NCI-H1105 treated with DMSO at 0.1 percent for 48 hours (cell line): ENCODE data around the gene APOC4.
"Not testable (repeated sequence)": the region's sequence is repeated elsewhere in the genome, so short reads cannot be mapped to it uniquely, and the experiment has no call there.

Experiments
- DNase-seq: peaks from one replicate; lab custom pipeline; 2025; lab: John Stamatoyannopoulos, UW

APOC4 gene

DNA sequence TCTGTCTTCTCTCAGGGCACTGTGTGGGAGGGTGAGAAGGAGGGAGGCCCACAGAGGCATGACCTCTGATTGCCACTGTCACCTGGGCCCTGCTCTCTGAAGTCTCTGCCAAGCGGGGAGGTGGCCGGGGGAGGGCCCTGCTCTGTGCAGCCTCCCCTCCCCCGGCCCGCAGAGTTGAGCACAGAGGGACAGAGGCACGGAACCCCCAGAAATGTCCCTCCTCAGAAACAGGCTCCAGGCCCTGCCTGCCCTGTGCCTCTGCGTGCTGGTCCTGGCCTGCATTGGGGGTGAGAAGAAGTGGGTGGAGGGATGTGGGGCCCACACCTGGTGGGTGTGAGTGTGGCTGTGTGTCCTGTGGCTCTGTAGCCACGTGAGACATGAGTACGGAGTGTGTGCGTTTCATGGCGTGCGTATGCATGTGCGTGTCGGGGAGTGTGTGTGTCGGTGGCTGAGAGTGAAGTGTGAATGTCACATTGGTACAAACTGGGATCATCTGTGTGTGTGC, at the start of gene APOC4:
APOC4 (plus strand) TSS at position 171 of the 505 bp plus-strand sequence; CDS start at position 212, 41 bp downstream.
- no peak for DNase-seq

- DNase-seq = no peak
Measured at GRCh38 chr19:44892932-44893331, 49.1 kb upstream of the APOC4 start.

GRCh38 chr19:44893332-44894051, 48.5 kb upstream of the APOC4 start:
- DNase-seq = no peak

DNA sequence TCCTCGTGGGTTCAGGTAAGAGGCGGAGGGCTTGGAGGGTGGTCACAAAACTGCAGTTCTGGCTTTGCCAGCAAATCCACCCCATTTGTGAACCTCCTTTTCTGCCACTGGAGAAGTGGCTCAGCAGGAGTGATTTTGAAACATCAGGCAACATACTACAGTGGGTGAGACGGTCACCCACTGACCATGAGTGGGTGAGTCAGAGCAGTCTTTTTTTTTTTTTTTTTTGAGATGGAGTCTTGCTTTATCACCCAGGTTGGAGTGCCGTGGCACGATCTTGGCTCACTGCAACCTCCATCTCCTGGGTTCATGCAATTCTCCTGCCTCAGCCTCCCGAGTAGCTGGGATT, 48.0 kb upstream of the APOC4 start:
- no peak for DNase-seq

DNA sequence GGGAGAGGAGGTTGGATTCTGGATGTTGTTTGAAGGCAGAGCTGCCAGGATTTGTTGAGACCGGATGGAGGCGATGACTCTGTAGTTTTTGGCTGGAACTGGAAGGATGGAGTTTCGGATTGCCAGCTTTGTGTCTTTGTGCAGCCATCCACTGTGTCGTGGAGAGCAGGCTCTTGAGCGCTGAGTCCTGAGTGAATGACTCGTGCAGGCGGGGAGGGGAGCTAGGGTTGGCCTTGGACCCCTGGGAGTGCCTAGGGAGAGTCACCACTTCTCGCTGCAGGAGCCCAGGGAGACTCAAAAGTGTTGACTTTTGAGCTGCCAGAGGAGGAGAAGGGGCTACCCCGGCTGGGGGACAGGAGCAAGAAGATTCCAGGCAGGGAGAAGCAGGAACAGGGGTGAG, 47.1 kb upstream of the APOC4 start:
- DNase-seq = no peak

DNA sequence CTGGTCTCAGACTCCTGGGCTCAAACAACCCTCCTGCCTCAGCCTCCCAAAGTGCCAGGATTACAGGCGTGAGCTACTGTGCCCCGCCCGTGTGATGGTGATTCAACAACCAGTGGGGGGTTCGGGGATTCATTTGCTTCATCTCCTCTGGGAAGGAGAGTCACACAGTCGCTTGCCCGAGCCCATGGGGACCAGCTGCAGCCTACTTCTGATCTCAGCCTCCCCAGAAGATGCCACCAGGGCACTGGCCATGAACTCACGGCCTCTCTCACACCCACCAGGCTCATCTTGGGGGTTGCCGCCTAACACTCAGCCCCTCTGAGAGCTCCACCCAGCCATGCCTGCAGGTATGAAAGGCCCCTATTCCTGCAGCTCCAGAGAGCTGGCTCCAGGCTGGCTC, 44.2 kb upstream of the APOC4 start:
- no peak for DNase-seq

DNA sequence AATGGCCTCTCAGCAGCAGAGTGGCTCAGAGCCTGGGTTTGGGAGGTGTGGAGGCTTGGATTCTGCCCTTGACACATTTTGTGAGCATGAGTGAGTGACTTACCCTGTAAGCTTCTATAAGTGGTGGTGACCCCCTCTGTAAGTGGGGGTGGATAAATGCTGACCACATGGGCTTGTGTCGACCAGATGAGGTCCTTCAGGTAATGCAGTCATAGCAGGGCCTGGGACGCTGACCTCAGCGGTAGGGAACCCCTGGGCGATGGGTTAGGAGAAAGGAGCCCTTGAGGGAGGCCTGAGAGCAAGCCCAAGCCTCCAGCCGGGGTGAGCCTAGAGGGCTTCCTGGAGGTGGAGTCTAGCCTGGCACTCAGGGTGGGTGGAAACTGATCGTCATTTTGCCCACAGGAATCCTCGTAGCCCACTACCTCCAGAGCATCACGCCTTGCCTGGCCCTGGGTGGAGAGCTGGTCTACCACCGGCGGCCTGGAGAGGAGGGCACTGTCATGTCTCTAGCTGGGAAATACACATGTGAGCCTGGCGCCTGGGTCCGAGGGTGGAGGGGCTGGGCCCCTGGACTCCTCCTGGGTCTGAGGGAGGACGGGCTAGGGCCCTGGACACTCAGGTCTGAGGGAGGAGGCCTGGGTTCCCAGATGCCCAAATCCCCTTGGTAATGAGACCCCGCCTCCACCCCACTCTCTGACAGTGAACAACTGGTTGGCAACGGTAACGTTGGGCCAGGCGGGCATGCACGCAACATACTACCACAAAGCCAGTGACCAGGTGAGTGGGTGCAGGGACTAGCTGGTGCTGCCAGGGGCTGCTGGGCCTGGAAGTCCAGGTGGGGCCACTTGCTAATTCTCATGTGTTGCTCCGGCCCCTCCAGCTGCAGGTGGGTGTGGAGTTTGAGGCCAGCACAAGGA, 41.5 kb upstream of the APOC4 start:
- DNase-seq = no peak

DNA sequence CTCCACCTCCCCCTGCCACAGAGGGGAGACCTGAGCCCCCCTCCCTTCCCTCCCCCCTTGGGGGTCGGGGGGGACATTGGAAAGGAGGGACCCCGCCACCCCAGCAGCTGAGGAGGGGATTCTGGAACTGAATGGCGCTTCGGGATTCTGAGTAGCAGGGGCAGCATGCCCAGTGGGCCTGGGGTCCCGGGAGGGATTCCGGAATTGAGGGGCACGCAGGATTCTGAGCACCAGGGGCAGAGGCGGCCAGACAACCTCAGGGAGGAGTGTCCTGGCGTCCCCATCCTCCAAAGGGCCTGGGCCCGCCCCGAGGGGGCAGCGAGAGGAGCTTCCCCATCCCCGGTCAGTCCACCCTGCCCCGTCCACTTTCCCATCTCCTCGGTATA, 38.8 kb upstream of the APOC4 start:
- DNase-seq = no peak

- DNase-seq = peak; percentile 41
Measured at GRCh38 chr19:44903602-44904425, 38.2 kb upstream of the APOC4 start.

GRCh38 chr19:44904426-44904994, 37.5 kb upstream of the APOC4 start:
- no peak for DNase-seq

DNA sequence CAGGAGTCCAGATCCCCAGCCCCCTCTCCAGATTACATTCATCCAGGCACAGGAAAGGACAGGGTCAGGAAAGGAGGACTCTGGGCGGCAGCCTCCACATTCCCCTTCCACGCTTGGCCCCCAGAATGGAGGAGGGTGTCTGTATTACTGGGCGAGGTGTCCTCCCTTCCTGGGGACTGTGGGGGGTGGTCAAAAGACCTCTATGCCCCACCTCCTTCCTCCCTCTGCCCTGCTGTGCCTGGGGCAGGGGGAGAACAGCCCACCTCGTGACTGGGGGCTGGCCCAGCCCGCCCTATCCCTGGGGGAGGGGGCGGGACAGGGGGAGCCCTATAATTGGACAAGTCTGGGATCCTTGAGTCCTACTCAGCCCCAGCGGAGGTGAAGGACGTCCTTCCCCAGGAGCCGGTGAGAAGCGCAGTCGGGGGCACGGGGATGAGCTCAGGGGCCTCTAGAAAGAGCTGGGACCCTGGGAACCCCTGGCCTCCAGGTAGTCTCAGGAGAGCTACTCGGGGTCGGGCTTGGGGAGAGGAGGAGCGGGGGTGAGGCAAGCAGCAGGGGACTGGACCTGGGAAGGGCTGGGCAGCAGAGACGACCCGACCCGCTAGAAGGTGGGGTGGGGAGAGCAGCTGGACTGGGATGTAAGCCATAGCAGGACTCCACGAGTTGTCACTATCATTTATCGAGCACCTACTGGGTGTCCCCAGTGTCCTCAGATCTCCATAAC, 36.4 kb upstream of the APOC4 start, which contains the start of gene APOE:
APOE (plus strand) TSS at position 360 of the 724 bp plus-strand sequence. CDS start 829 bp downstream, outside the sequence.
- no peak for DNase-seq

- DNase-seq = no peak
Measured at GRCh38 chr19:44907613-44908012, 34.4 kb upstream of the APOC4 start.

DNA sequence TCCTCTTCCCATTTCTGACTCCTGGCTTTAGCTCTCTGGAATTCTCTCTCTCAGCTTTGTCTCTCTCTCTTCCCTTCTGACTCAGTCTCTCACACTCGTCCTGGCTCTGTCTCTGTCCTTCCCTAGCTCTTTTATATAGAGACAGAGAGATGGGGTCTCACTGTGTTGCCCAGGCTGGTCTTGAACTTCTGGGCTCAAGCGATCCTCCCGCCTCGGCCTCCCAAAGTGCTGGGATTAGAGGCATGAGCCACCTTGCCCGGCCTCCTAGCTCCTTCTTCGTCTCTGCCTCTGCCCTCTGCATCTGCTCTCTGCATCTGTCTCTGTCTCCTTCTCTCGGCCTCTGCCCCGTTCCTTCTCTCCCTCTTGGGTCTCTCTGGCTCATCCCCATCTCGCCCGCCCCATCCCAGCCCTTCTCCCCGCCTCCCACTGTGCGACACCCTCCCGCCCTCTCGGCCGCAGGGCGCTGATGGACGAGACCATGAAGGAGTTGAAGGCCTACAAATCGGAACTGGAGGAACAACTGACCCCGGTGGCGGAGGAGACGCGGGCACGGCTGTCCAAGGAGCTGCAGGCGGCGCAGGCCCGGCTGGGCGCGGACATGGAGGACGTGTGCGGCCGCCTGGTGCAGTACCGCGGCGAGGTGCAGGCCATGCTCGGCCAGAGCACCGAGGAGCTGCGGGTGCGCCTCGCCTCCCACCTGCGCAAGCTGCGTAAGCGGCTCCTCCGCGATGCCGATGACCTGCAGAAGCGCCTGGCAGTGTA, 33.8 kb upstream of the APOC4 start:
- no peak for DNase-seq

GRCh38 chr19:44908836-44909261, 33.2 kb upstream of the APOC4 start:
- DNase-seq = no peak

- DNase-seq = no peak
Measured at GRCh38 chr19:44909775-44910174, 32.3 kb upstream of the APOC4 start.

GRCh38 chr19:44911896-44912295, 30.1 kb upstream of the APOC4 start:
- DNase-seq = not testable (repeated sequence)

- no peak for DNase-seq
Measured at GRCh38 chr19:44912854-44913253, 29.2 kb upstream of the APOC4 start.

- DNase-seq = not testable (repeated sequence)
Measured at GRCh38 chr19:44913512-44914432, 28.3 kb upstream of the APOC4 start.
